Brain microvascular endothelial cell (primary cell): ENCODE measurements around the gene STMN3.

ENCODE experiments used
- DNase-seq: peaks from one replicate; pipeline ENCODE4 v3.0.0-alpha.2; 2020
- H3K27ac ChIP-seq: fragments of 250-450 bp; sonication (Bioruptor Pico); 2 replicates; pipeline ENCODE4 v1.5.1; 2020; ENCODE audit warnings: mild to moderate bottlenecking, moderate library complexity
- H3K27me3 ChIP-seq: fragments of 250-450 bp; sonication (Bioruptor Pico); replicated peaks from 2 replicates; pipeline ENCODE4 v1.5.1; 2020; ENCODE audit warnings: mild to moderate bottlenecking
- H3K36me3 ChIP-seq: fragments of 250-450 bp; sonication (Bioruptor Pico); replicated peaks from 2 replicates; pipeline ENCODE4 v1.5.1; 2020; ENCODE audit warnings: mild to moderate bottlenecking
- H3K4me3 ChIP-seq: 2 replicates; pipeline ENCODE4 v1.5.1; 2011; ENCODE audit warnings: low read depth, mild to moderate bottlenecking, control low read depth, low read length, moderate library complexity
- in situ Hi-C: cut with HindIII; loops from 2 replicates; pipeline ENCODE4 v1.10.0; 2017; ENCODE audit warnings: low sequenced_read_pairs, low pct_ligation_motif_present
- TF ChIP-seq, protein P1 (sequence below): IDR thresholded peaks from 2 replicates; pipeline ENCODE4 v1.5.1; 2011; ENCODE audit warnings: low read depth, mild to moderate bottlenecking, moderate library complexity, low read length, control low read depth, inconsistent platforms; ENCODE audit errors: missing control alignments

The STMN3 gene

DNA sequence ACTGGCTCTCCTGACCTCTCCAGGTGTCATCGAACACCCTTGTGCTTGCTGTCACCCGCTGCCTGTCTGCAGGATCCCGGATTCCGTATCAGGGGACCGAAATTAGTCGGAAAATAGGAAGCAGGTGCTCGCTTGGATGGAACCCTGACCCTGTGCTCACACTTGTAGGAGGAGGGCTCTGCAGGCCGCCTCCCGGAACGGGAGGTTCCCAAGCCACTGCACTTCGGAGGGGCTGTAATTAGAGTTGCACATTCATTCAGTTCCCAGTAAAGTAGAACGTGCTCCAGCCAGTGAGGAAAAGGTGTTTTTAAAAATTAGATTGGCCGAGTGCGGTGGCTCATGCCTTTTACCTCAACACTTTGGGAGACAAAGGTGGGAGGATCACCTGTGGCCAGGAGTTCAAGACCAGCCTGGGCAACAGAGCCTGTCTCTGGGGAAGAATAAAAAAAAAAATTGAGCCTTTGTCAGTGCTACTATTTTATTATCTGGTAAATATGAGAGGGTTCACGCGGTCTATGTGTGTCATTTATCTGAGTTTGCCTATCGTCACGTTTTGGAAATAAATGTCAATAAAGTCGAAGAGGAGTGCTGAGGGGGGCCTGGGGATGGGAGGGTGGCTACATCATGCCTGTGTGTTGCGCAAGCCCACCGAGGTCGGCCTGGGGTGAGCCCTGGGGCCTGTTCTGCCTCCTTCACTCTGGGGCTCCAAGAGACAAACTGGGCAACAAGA lies 24.8 kb downstream of the STMN3 start:
- DNase-seq, result peak; percentile 52
- peak overlapping the region; percentile 87 for H3K4me3 ChIP-seq
- H3K27ac ChIP-seq, result peak overlapping the region; percentile 27
- in situ Hi-C loops, result no loop called here
- no peaks in the 10 kb centered on the region for H3K27me3 ChIP-seq
- TF ChIP-seq, protein P1, sequence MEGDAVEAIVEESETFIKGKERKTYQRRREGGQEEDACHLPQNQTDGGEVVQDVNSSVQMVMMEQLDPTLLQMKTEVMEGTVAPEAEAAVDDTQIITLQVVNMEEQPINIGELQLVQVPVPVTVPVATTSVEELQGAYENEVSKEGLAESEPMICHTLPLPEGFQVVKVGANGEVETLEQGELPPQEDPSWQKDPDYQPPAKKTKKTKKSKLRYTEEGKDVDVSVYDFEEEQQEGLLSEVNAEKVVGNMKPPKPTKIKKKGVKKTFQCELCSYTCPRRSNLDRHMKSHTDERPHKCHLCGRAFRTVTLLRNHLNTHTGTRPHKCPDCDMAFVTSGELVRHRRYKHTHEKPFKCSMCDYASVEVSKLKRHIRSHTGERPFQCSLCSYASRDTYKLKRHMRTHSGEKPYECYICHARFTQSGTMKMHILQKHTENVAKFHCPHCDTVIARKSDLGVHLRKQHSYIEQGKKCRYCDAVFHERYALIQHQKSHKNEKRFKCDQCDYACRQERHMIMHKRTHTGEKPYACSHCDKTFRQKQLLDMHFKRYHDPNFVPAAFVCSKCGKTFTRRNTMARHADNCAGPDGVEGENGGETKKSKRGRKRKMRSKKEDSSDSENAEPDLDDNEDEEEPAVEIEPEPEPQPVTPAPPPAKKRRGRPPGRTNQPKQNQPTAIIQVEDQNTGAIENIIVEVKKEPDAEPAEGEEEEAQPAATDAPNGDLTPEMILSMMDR, result no peak
- H3K36me3 ChIP-seq, result no peaks in the 10 kb centered on the region

- Histone ChIP-seq H3K27ac (peak overlapping the region; percentile 27), H3K4me3 (peak overlapping the region; percentile 87), H3K27me3 (no peaks in the 10 kb centered on the region), H3K36me3 (no peaks in the 10 kb centered on the region)
- in situ Hi-C loops, result no loop called here
- TF ChIP-seq, protein P1, result no peak
- DNase-seq, result no peak
Observed at GRCh38 chr20:63627751-63628245, 25.4 kb downstream of the STMN3 start.

GRCh38 chr20:63627129-63627750 lies 26.0 kb downstream of the STMN3 start:
- Histone ChIP-seq H3K4me3 (peak overlapping the region; percentile 87), H3K36me3 (no peaks in the 10 kb centered on the region), H3K27me3 (no peaks in the 10 kb centered on the region), H3K27ac (peak overlapping the region; percentile 92)
- TF ChIP-seq, protein P1, result no peak
- in situ Hi-C loops, result no loop called here
- DNase-seq, result peak; percentile 86

DNA sequence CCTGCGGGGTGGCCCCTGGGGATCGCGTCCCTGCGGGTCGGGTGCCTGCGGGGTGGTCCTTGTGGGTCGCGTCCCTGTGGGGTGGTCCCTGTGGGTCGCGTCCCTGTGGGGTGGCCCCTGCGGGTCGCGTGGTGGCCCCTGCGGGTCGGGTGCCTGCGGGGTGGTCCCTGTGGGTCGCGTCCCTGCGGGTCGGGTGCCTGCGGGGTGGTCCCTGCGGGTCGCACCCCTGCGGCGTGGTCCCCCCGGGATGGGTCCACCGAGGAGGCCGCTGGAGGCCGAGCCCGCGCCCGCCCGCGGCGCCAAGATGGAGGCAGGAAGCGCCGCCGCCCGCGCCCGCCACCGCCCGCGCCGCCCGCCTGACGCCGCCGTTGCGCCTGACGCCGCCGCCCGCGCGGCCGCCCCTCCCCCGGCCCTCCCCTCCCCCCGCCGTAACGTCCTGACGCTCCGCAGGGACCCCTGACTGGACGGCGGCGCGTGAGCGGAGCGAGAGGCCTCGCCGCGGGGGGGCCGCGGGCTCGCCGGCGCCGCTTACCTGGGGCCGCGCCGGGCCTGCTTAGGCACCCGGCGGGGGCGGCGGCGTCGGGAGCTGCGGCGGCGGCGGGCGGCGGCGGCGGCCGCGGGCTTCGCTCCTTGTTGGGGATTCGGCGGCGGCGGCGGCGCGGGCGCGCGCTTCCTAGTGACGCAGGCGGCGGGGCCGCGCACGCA lies 26.6 kb downstream of the STMN3 start, which contains the start of gene GMEB2:
Gene GMEB2, minus strand, starts transcription at position 678 of the 705 bp plus-strand sequence. CDS start 7,704 bp downstream, outside the sequence.
- Histone ChIP-seq H3K27ac (peak within 1 kb of the TSS; percentile 92), H3K36me3 (no peaks in the 10 kb centered on the region), H3K4me3 (peak within 1 kb of the TSS; percentile 87), H3K27me3 (no peaks in the 10 kb centered on the region)
- TF ChIP-seq, protein P1, result no peak
- DNase-seq, result peak; percentile 7
- in situ Hi-C loops, result no loop called here

DNA sequence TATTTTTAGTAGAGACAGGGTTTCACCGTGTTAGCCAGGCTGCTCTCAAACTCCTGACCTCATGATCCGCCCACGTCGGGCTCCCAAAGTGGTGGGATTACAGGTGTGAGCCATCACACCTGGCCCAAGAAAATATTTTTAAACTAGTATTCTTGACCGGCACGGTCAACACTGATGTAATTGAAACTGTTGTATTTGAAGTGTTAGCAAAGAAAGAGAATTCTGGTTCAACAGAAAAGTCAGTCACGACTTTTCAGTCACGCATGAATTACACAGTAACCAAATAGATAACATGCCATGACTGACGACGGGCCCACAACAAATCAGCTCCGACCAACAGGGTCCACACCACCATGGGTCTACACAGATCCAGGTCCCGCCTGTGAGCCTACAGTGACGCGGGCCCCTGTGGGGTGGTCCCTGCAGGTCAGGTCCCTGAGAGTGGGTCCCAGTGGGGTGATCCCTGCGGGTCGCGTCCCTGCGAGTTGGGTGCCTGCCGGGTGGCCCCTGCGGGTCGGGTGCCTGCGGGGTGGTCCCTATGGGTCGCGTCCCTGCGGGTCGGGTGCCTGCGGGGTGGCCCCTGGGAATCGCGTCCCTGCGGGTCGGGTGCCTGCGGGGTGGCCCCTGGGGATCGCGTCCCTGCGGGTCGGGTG lies 27.3 kb downstream of the STMN3 start:
- peak overlapping the region; percentile 92 for H3K27ac ChIP-seq
- DNase-seq, result peak; percentile 22
- TF ChIP-seq, protein P1, result no peak
- peak overlapping the region; percentile 74 for H3K4me3 ChIP-seq
- H3K27me3 ChIP-seq, result no peaks in the 10 kb centered on the region
- in situ Hi-C loops, result no loop called here
- H3K36me3 ChIP-seq, result no peaks in the 10 kb centered on the region
